ENCODE data around the gene LDAH. TPM values are rescaled to one million over a fixed set of nuclear protein-coding genes. Genes with fewer than 3 reads are reported as not detected.

The LDAH gene
- total RNA-seq, 1 experiment from 2014 or later, result 15.2 TPM

DNA sequence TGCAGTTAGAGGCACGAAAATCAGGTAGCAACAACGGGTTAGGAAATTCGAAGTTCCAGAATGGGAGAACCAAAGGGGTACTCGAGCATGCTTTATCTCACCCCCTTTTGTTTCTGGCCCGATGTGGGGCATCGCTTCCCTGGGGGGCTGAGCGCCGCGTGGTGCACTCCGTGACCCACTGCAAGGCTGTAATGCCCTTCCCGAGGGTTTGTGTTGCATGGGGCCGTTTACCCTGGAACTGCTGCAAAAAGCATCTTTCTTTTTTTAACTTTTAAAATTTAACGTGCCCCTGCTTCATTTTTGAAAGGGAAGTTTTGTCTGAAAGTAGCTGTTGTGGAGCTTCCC is 151.2 kb downstream of the LDAH start:
- peaks cover 0 to 2% (median 0%) of the 10 kb centered on the region in 3 experiments; a peak in 1 of 7 replicates for H3K36me3 Mint-ChIP-seq (ENCODE audit: insufficient read depth in 1 of 3, low read depth in 3 of 3)

More for the DNA sequence above, 151.2 kb downstream of the LDAH start:
- Histone ChIP-seq H3K23ac (ENCODE audit: insufficient read length, low read depth, low read length) (no peak overlapping the region), H3K18ac (ENCODE audit: insufficient read length, low read depth, low read length) (no peak overlapping the region), H2AFZ (ENCODE audit: low read length) (no peak overlapping the region), H2BK15ac (ENCODE audit: low read depth, low read length) (no peak overlapping the region), H3K4me1 (ENCODE audit: insufficient read depth, low read length) (peaks cover 4% of the 10 kb centered on the region; the same call in 1 of the 2 replicates), H4K91ac (ENCODE audit: insufficient read length, low read depth, low read length) (no peak overlapping the region), H3K27me3 (ENCODE audit: insufficient read depth, low read length) (peaks cover 64% of the 10 kb centered on the region), H4K20me1 (ENCODE audit: control insufficient read depth, insufficient read depth, insufficient read length) (no peaks in the 10 kb centered on the region), H2BK5ac (ENCODE audit: insufficient read length, low read length) (no peak overlapping the region), H3K79me1 (ENCODE audit: insufficient read depth, low read depth, low read length, poor library complexity, severe bottlenecking) (no peaks in the 10 kb centered on the region), H4K5ac (ENCODE audit: insufficient read length, low read depth, low read length) (no peak overlapping the region), H2BK20ac (ENCODE audit: low read depth, low read length, poor library complexity, severe bottlenecking) (no peak overlapping the region), H2BK120ac (ENCODE audit: low read depth, low read length, poor library complexity, severe bottlenecking) (no peak overlapping the region), H3K23me2 (ENCODE audit: insufficient read length, low read depth, low read length, poor library complexity, severe bottlenecking) (peaks cover 7% of the 10 kb centered on the region), H3K27ac (ENCODE audit: insufficient read length, low read depth, low read length) (no peak overlapping the region), H3K9me3 (ENCODE audit: control insufficient read depth, low read depth, low read length) (no peaks in the 10 kb centered on the region), H3T11ph (ENCODE audit: low read length) (no peak overlapping the region), H4K8ac (replicated peaks; ENCODE audit: insufficient read length, low read depth, low read length) (no peak overlapping the region), H2BK12ac (ENCODE audit: insufficient read length, low read depth, low read length) (no peak overlapping the region), H3K79me2 (ENCODE audit: insufficient read depth, low read length) (no peaks in the 10 kb centered on the region), H2AK5ac (ENCODE audit: insufficient read length, low read length) (no peak overlapping the region), H3K56ac (ENCODE audit: insufficient read length, low read depth, low read length) (no peak overlapping the region), H3K4ac (ENCODE audit: low read depth, low read length) (no peak overlapping the region), H3K14ac (ENCODE audit: insufficient read depth, low read length) (no peak overlapping the region), H3K4me2 (ENCODE audit: insufficient read depth, insufficient read length, low read length) (peak overlapping the region; percentile 12), H3K9ac (ENCODE audit: extremely low read depth, insufficient read length, low read length) (no peak overlapping the region)
- TF ChIP-seq, protein P1, sequence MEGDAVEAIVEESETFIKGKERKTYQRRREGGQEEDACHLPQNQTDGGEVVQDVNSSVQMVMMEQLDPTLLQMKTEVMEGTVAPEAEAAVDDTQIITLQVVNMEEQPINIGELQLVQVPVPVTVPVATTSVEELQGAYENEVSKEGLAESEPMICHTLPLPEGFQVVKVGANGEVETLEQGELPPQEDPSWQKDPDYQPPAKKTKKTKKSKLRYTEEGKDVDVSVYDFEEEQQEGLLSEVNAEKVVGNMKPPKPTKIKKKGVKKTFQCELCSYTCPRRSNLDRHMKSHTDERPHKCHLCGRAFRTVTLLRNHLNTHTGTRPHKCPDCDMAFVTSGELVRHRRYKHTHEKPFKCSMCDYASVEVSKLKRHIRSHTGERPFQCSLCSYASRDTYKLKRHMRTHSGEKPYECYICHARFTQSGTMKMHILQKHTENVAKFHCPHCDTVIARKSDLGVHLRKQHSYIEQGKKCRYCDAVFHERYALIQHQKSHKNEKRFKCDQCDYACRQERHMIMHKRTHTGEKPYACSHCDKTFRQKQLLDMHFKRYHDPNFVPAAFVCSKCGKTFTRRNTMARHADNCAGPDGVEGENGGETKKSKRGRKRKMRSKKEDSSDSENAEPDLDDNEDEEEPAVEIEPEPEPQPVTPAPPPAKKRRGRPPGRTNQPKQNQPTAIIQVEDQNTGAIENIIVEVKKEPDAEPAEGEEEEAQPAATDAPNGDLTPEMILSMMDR (conservative IDR thresholded peaks at IDR 0.05), result no peak
- H3K9me3 Mint-ChIP-seq, result peaks cover 0 to 3% of the 10 kb centered on the region in 2 experiments; a peak in 1 of 5 replicates
- WGBS (ENCODE audit: extremely low coverage, insufficient read length, low lambda C conversion rate), result no CpG with 5 or more reads among the region's 13 CpGs
- H3K4me3 Mint-ChIP-seq, result peak overlapping the region in 1 of 2 experiments; percentile 72; a peak in 2 of 5 replicates
- H3K27me3 Mint-ChIP-seq (ENCODE audit: low read depth), result peaks cover 87% of the 10 kb centered on the region
- no peak for DNase-seq
- H3K4me1 Mint-ChIP-seq, result peaks cover 40 to 71% of the 10 kb centered on the region in 2 experiments
- H3K27ac Mint-ChIP-seq, result no peak overlapping the region
